NB4 (cell line): ENCODE data around the gene GABBR2.

Experiments used
- DNase-seq: peaks from one replicate; pipeline ENCODE4 v3.0.0; 2010; ENCODE audit warnings: low read depth
- H3K4me3 ChIP-seq: one replicate; pipeline ENCODE4 v1.5.1; 2011; ENCODE audit warnings: mild to moderate bottlenecking, low read depth, low read length, moderate library complexity
- CTCF ChIP-seq: IDR thresholded peaks from one replicate; pipeline ENCODE4 v1.5.1; 2012; ENCODE audit warnings: low read depth, low read length
- MAX ChIP-seq: IDR thresholded peaks from 2 replicates; pipeline ENCODE4 v1.6.1; 2011; ENCODE audit warnings: low read depth, low read length
- MYC ChIP-seq: IDR thresholded peaks from 2 replicates; pipeline ENCODE4 v1.6.1; 2011; ENCODE audit warnings: low read depth, low read length
- POLR2A ChIP-seq: IDR thresholded peaks from 2 replicates; pipeline ENCODE4 v1.6.1; 2011; ENCODE audit warnings: mild to moderate bottlenecking; ENCODE audit not compliant: insufficient read length; ENCODE audit errors: extremely low read depth

Gene GABBR2

GRCh38 chr9:98449871-98450270 lies 258.9 kb downstream of the GABBR2 start:
- no peak overlapping the region for H3K4me3 ChIP-seq
- DNase-seq, result no peak
- TF ChIP-seq MYC, result no peak
- TF ChIP-seq CTCF, result no peak
- no peak for TF ChIP-seq MAX
- no peak for TF ChIP-seq POLR2A

- no peak for DNase-seq
- H3K4me3 ChIP-seq, result no peak overlapping the region
- TF ChIP-seq CTCF (no peak), MAX (no peak), MYC (no peak)
These were observed 263.2 kb downstream of the GABBR2 start for GRCh38 chr9:98445576-98445975.

- no peak for DNase-seq
- no peak overlapping the region for H3K4me3 ChIP-seq
- TF ChIP-seq CTCF (no peak), MAX (no peak), MYC (no peak), POLR2A (no peak)
These were observed 264.1 kb downstream of the GABBR2 start for GRCh38 chr9:98444601-98445000.

- DNase-seq, result no peak
- H3K4me3 ChIP-seq, result no peak overlapping the region
- TF ChIP-seq MYC (no peak), MAX (no peak), CTCF (no peak), POLR2A (no peak)
These were observed 266.2 kb downstream of the GABBR2 start for GRCh38 chr9:98442541-98442940.

GRCh38 chr9:98442114-98442513 lies 266.6 kb downstream of the GABBR2 start:
- no peak overlapping the region for H3K4me3 ChIP-seq
- no peak for DNase-seq
- TF ChIP-seq POLR2A, result no peak
- TF ChIP-seq MAX, result no peak
- no peak for TF ChIP-seq MYC
- no peak for TF ChIP-seq CTCF

GRCh38 chr9:98438666-98439065 lies 270.1 kb downstream of the GABBR2 start:
- TF ChIP-seq CTCF (no peak), MAX (no peak)
- no peak for DNase-seq
- H3K4me3 ChIP-seq, result no peak overlapping the region
